HG02759 (cell line): ENCODE results near the gene PCGF6.
"Not testable (repeated sequence)": the region's sequence is repeated elsewhere in the genome, so short reads cannot be mapped to it uniquely, and the experiment has no call there.

Experiments used
- ATAC-seq: cut with Tn5 transposase; IDR thresholded peaks from one replicate; pipeline ENCODE4 v1.9.1; 2021; ENCODE audit warnings: mild to moderate bottlenecking, moderate library complexity; ENCODE audit not compliant: unreplicated experiment

PCGF6 gene

GRCh38 chr10:103350517-103351260 lies at the start of gene PCGF6:
Gene PCGF6 (minus strand): TSS chr10:103351140. CDS start chr10:103351066, 74 bp downstream.
- ATAC-seq = peak; percentile 89

- ATAC-seq = no peak
Observed at GRCh38 chr10:103397191-103397825, 46.4 kb upstream of the PCGF6 start.

- ATAC-seq = no peak
Observed at GRCh38 chr10:103396789-103397087, 45.8 kb upstream of the PCGF6 start.

- ATAC-seq = peak; percentile 99
Observed at GRCh38 chr10:103396067-103396788, 45.3 kb upstream of the PCGF6 start, which contains the start of the genes ATP5MK and PDCD11. Gene ATP5MK (minus strand): TSS chr10:103396475. CDS start chr10:103392457, 4,018 bp downstream. Gene PDCD11 (plus strand): TSS chr10:103396626. CDS start chr10:103398427, 1,801 bp downstream.

GRCh38 chr10:103395754-103396066 lies 44.8 kb upstream of the PCGF6 start:
- no peak for ATAC-seq

- ATAC-seq = no peak
Observed at GRCh38 chr10:103394180-103394579, 43.2 kb upstream of the PCGF6 start.

GRCh38 chr10:103382769-103383168 lies 31.8 kb upstream of the PCGF6 start:
- no peak for ATAC-seq

GRCh38 chr10:103374263-103374662 lies 23.3 kb upstream of the PCGF6 start:
- ATAC-seq = no peak

- ATAC-seq = no peak
Observed at GRCh38 chr10:103373544-103373943, 22.6 kb upstream of the PCGF6 start.

GRCh38 chr10:103367782-103368518 lies 17.0 kb upstream of the PCGF6 start, which contains the start of gene TAF5:
Gene TAF5 (plus strand): TSS chr10:103367976. CDS start chr10:103367990, 14 bp downstream.
- peak; percentile 64 for ATAC-seq

GRCh38 chr10:103367379-103367781 lies 16.4 kb upstream of the PCGF6 start:
- no peak for ATAC-seq

- ATAC-seq = not testable (repeated sequence)
Observed at GRCh38 chr10:103360791-103361190, 9.9 kb upstream of the PCGF6 start.

- not testable (repeated sequence) for ATAC-seq
Observed at GRCh38 chr10:103359493-103359892, 8.6 kb upstream of the PCGF6 start.

GRCh38 chr10:103355906-103356599 lies 5.1 kb upstream of the PCGF6 start:
- no peak for ATAC-seq

- ATAC-seq = not testable (repeated sequence)
Observed at GRCh38 chr10:103354567-103354966, 3.6 kb upstream of the PCGF6 start.

GRCh38 chr10:103353281-103353680 lies 2.3 kb upstream of the PCGF6 start:
- no peak for ATAC-seq

- no peak for ATAC-seq
Observed at GRCh38 chr10:103350175-103350516, 794 bp downstream of the PCGF6 start.

- ATAC-seq = no peak
Observed at GRCh38 chr10:103336370-103336769, 14.6 kb downstream of the PCGF6 start.

GRCh38 chr10:103334567-103334966 lies 16.4 kb downstream of the PCGF6 start:
- ATAC-seq = no peak

GRCh38 chr10:103333934-103334520 lies 16.9 kb downstream of the PCGF6 start:
- ATAC-seq = no peak
